Frontal cortex (tissue), 4 donors: ENCODE data around the gene EPAS1. TPM values are rescaled to one million over a fixed set of nuclear protein-coding genes. Genes with fewer than 3 reads are reported as not detected.

Source experiments
- DNase-seq, 2 donors: peaks; one replicate each; pipeline ENCODE4 v3.0.0; 2012; ENCODE audit warnings: low spot score in 2 of 2
- FAIRE-seq: peaks from 2 replicates; lab custom pipeline; 2012; peaks lifted over from hg19 to GRCh38; lab: Jason Lieb, UNC
- total RNA-seq: library from RNA; depleted of rRNA; stranded (reverse); fragments of >200 nt; gene quantifications from one replicate; pipeline ENCODE4 v1.2.3, GENCODE V29; 2014
- donor health status: control.
- donor health status: control.
- donor health status: control.

The EPAS1 gene
- total RNA-seq, 1 donor from 2014 or later = 3.7 TPM

DNA sequence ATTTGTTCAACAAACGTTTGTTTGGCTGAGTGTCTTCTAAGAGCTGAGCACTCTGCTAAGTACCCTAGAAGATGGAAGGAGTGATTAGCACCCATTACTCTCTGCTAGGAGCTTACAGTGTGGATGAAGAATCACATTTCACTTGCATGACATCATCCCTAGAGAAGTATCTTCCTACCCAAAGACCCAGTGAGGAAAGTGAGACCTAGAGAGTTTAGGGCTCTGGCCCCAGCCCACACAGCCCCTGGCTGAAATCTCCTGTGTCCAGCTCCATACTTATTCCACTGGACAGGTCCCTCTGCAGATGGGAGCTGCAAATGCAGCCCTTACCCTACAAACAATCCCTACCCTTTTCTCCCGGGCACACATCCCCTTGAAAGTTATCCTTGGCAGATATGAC, 26.8 kb upstream of the EPAS1 start:
- no peak for FAIRE-seq

DNA sequence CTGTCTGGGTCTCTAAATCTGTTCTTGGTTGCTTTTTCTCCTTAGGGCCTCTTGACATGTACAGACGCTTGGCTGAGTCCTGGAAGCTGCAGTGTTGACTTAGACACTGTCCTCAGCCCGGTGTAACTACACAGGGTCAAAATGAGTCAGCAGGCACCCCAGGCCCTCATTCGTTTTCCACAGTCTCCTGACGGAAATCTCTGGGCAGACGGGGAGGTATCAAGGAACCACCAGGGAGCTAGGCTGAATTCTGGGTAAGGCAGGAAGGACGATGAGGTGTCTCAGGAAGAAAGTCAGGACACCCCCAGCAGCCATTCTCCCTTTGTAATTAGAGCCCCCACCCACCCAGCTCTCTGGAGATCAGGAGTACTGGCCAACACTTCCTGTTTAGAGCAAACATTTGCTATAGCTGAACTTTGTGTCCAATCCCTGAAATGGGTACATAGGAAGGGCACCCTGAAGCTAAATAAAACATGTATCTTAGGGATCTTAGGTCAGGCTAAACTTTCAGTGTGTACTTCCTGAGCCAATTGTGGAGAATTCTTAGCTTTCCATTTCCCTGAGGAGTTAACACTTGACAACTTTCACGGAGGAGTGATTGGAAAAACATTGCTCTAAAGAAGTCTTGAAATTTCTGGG, 23.9 kb upstream of the EPAS1 start:
- DNase-seq = no peak
- FAIRE-seq = no peak

More for the DNA sequence above, 26.8 kb upstream of the EPAS1 start:
- no peak for DNase-seq

DNA sequence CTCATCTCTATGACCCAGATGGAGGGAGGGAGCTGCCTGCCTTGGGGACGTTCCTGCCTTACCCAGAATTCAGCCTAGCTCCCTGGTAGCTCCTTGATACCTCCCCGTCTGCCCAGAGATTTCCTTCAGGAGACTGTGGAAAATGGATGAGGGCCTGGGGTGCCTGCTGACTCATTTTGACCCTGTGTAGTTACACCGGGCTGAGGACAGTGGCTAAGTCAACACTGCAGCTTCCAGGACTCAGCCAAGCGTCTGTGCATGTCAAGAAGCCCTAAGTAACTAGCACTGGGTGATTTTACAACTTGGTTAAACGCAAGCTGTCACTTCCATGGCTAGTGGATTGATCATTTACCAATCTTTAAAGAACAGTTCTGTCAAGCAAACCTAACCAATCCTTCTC, 23.3 kb upstream of the EPAS1 start:
- no peak for DNase-seq
- FAIRE-seq = no peak

DNA sequence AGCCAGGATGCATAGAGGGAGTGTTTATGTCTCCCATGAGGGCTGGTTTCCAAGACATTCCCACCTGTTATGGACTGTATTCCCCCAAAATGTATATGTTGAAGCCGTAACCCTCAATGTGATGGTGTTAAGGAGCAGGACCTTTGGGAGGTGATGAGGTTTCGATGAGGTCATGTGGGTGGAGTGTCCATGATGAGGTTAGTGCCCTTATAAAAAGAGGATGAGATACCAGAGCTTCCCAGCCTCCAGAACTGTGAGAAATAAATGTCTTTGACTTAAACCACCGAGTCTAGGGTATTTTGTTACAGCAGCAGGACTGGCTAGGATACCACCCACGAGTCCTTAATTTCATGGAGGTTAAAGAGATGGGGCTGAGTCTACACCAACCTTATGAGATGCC, 22.6 kb upstream of the EPAS1 start:
- DNase-seq = no peak
- no peak for FAIRE-seq

DNA sequence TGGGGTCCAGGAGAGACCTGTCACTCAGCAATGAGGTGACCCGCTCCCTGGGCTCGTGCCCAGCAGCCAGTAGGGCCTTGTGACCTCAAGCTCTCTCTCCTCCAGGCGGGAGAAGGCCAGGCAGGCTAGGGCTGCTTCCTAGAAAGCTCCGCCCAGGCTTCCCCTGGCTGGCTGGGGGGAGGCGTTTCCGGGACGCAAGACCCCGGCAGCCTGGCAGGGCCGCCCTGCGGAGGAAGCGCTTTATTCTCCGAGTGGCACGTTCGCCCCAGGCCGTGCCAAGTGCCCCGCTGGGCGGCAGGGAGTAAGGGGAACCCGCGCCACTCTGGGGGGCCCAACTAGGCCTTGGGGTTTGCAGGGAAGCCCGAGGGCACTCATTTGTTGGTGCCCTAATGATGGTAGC, 21.2 kb upstream of the EPAS1 start:
- FAIRE-seq (no peak), DNase-seq (peak in 1 of 2 donors; percentile 34)

DNA sequence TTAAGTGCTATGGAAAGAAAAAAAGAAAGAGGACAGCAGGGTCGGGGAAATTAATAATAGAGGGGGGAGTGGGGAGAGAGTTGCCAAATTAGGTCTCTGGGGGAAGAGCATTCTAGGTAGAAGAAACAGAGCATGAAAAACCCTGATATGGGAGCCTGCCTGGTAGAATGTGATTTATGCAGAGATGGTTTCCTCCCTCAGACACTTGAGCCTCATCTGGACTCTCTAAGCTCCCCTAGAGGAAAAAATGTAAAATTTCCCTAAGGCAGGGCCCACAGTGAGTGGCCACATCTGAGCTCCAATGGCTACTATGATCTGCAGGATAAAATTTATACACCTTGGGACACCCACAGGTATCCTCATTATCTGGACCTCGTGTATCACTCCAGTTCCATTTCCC, 20.6 kb upstream of the EPAS1 start:
- DNase-seq (no peak), FAIRE-seq (no peak)

DNA sequence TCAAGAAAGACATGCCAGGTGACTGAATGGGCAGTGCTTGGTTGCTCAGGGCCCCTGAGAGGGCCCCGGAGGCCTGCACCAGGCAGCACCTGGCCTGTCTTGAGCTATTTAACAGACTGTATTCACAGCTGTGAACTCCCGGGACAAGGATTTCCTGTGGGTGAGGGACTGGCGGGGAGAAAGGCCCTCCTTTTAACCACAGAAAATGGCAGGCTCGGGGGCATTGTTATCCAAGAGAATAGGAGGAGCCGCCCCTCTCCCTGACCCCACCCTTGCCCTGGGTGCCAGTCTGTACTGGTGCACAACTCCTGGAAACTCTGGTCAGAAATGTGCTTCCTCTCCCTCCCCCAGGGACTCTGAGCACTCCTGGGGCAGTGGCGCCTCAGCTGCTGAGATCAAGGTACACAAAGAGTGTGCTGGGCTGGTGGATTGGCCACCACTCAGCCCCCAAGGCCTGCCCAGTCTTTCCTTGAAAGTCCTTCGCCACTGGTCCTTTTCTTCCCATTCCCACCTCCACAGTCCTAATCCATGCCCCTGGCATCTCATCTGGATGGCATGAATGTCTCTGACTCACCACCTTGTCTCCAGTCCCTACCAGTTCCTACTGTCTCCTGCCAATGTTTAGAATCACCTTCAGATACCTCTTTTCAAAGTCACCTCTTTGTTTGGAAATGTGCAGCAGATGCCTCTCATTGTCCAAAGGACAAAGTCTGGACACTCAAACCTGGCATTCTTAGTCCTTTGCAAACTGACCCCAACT, 19.6 kb upstream of the EPAS1 start:
- FAIRE-seq = no peak
- no peak for DNase-seq

DNA sequence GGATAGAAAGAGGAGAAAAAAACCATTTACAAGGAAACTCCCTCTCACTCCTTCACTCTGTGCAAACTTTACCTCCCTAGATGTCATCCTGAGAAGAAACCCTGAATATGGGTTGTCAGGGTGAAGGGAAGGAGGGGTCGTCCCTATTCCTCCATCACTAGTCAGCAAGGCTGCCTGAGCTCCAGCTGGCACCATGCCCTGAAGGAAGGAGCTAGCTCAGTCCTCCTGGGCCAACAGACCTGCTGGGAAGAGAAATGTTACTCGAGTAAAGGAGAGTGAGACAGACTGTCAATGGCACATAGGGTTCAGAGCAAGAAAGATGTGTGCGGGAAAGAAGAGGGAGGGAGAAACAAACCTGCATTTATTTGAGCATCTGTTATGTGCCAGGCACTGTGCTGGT, 18.3 kb upstream of the EPAS1 start:
- no peak for DNase-seq
- no peak for FAIRE-seq

DNA sequence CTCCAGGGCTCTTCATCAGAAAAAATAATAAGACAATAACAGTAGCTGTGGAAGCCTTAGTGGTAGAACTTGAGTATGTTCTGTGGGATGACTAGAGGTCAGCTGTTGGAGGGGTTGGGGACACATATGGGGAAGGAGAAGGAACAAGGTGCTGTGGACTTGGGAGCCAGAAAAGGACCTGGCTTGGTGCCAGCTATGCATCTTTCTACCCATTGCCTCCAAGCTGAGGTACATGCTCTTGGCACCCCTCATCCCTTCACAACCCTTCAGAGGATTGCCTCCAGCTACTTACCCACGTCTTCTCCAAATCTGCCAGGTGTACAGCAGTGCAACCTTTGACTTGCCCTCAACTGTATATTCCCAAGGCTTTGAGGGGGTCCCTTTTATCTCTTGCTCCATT, 15.3 kb upstream of the EPAS1 start:
- no peak for DNase-seq
- no peak for FAIRE-seq

DNA sequence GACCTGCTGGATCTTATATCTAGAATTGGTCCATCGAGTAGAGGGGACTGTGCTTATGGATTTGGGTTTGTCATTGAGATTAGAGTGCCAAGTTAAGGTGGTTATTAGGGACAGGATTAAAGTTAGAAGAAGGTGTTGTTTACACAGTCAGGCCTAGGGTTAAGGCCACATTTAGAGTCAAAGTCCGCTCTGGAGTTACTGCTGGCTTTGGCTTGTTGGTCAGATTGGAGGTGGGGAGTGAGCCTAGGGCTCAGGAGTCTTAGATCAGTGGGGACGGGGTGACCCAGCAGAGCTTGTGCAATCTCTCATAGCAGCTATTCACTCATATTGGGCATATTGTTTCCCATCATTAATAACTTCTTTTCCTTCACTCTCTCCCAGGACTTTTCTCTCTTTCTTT, 13.5 kb upstream of the EPAS1 start:
- FAIRE-seq = no peak

DNA sequence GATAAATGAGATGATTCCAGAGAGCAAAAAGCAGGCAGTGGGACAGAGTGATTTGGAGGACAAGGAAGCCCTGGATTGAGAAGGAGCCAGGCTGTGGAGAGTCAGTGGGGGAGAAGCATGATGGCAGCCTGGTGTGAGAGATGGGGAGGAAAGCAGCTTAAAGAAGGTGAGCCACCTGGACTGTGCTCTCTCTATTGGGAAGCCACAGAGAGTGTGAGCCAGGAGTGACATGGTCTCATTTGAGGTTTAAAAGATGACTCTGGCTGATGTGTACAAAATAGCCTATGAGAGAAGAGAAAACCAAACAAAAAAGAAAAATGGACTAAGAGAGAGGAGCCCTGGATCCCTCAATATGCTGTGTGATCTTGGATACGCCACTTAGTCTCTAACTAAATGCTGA, 12.9 kb upstream of the EPAS1 start:
- DNase-seq (no peak), FAIRE-seq (no peak)

More for the DNA sequence above, 13.5 kb upstream of the EPAS1 start:
- no peak for DNase-seq

DNA sequence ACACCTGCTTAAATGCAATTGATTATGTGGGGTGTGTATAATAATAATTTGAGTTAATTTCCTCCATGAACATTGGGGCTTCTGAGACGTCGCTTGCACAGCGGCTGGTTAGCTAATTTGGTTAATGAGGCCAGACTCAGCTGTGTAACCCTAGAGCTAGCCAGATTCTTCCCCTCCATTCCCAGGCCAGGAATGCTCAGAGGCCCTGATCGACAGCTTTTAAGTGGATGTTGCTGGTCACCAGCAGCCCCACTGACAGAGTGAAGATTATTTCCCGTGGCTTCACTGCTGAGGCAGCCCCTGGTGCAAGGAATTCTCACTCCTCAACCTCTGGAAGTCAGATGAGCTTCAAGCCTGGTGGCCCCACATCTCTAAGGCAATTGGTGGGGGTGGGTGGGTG, 12.4 kb upstream of the EPAS1 start:
- FAIRE-seq (no peak), DNase-seq (no peak)

DNA sequence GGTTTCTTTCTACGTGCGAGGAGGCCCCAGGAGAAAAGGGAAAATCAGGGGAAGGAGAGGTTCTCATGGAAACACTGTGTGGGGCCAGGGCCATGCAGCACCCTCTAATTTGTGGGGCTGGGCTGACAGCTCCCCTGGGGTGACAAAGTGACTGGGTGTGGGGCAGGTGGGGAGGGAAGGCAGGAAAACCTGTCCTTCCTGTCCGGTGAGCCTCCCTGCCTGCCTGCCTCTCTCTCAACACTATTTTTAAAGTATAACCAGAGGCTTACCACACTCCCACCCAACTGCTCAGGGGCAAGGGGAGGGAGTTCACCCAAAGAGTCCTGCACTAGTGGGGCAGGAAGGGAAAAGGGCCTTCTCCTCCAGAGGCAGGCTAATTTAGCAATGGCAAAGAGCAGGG, 10.5 kb upstream of the EPAS1 start:
- DNase-seq = no peak
- FAIRE-seq = no peak

DNA sequence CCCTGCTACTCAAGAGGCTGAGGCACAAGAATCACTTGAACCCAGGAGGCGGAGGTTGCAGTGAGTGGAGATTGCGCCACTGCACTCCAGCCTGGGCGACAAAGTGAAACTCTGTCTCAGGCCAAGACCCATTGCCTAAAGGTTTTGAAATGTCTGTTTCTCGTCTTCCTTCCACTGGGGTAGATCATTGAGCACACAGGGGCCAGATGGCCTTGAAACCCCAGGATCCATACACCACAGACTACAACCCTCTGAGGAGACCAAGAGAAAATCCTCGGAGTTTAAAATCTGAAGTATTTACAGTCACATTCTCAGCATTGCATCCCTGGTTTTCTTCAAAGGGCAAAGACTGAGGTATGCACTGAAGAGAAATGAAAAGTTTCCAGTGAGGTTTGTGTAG, 7.1 kb upstream of the EPAS1 start:
- DNase-seq (no peak), FAIRE-seq (no peak)

DNA sequence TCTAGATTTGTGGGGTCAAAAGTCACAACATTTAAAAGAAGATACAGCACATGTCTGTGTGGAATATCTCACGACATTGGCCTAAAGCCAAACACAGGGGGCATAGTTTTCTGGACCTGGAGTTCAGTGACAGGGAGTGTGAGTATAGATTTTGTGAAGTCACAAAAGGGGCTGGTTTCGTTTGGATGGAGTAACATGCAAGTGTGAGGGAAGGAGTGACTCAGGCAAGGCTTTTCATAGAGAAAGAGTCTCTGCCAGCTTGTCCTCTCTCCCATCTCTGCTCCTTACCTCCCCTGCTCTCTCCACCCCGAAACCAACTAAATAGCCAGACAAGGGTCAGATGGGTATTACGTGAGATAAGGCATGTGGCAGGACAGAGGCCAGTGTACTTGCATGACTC, 3.7 kb upstream of the EPAS1 start:
- no peak for DNase-seq
- no peak for FAIRE-seq

DNA sequence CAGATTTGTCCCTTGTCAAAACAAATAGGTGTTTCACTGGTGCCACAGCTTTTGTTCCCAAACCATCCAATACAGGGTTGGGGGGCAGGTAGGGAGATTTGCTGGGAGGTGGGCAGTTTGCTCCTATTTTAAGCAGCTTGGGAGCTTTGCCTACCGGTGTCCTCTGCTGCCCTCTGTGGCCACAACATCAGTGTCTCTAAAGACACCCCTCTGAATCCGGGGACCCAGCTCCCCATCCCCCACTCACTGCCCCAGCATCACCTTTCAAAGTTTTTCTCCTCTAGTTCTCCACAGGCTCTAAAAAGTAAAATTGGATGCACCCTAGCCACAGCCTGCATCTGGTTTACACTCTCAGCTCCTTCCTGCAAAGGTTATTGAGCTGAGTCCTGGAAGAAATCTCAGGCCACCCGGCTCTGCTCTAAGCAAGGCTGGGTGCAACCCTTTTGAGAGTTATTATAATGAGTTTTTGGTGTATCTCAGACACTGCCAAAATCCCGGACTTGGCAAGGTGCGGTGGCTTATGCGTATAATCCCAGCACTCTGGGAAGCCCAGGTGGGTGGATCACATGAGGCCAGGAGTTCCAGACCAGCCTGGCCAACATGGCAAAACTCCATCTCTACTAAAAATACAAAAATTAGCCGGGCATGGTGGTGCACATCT, 2.9 kb upstream of the EPAS1 start:
- FAIRE-seq = no peak
- DNase-seq = peak; percentile 43 to 48

DNA sequence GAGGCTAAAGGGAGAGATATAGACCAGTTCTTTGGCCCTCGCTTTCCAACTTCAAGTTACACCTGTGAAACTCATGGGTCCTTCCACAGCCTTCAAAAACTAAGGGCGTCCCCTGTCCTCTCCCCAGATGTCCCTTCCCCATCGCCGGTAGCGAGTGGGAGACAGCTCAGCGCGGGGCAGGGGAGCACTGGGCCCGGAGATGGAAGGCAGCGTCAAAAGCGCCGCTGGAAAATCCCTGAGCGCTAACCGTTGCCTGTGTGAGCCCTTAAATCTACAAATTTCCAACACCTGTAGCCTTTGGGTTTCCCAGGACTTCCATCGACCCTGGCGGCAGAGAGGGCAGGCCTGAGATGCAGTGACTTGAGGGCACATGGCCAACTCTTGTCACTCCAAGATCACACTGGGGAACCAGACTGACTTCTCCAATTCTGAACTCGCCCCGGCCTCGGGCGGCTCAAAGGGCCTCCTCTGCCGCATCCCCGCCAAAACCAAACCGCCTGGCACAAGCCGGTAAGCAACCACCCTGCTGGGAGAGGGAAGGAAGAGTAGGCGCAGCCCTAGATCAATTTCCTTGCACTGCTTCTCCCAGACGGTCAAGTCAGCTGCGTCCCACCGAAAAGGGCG, 879 bp upstream of the EPAS1 start:
- DNase-seq = peak; percentile 47 to 55
- FAIRE-seq = no peak

DNA sequence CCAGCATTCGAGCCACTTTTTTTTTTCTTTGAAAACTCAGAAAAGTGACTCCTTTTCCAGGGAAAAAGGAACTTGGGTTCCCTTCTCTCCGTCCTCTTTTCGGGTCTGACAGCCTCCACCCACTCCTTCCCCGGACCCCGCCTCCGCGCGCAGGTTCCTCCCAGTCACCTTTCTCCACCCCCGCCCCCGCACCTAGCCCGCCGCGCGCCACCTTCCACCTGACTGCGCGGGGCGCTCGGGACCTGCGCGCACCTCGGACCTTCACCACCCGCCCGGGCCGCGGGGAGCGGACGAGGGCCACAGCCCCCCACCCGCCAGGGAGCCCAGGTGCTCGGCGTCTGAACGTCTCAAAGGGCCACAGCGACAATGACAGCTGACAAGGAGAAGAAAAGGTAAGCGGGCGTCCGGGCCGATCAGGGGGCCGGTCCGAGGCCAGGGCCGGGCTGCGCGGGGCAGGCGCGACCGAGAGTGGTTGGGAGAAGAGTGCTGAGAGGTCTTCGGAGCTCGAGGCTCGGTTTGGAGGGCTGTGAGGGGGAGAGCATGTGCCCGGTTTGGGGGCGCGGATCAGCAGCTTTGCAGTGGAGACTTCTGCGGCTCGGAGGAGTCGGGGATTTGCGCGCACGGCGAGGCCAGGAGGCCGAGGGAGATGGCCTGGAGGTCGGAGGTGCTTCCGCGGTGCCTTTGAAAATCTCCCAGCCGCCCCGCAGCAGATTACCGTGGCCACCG, 502 bp downstream of the EPAS1 start:
- DNase-seq (peak; percentile 38 to 52), FAIRE-seq (no peak)

DNA sequence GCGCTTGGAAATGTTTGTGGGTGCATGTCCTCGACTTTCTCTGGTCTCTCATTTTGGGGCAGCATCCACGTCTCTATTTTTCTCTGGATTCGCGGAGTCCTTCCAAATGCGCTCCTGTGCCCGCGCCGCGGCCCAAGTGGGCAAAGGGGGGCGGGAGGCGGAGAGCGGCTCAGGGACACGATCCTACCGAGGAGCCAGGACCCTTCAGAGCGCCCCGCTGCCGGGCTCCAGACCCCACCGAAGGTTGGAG, 990 bp downstream of the EPAS1 start:
- DNase-seq (no peak), FAIRE-seq (no peak)

DNA sequence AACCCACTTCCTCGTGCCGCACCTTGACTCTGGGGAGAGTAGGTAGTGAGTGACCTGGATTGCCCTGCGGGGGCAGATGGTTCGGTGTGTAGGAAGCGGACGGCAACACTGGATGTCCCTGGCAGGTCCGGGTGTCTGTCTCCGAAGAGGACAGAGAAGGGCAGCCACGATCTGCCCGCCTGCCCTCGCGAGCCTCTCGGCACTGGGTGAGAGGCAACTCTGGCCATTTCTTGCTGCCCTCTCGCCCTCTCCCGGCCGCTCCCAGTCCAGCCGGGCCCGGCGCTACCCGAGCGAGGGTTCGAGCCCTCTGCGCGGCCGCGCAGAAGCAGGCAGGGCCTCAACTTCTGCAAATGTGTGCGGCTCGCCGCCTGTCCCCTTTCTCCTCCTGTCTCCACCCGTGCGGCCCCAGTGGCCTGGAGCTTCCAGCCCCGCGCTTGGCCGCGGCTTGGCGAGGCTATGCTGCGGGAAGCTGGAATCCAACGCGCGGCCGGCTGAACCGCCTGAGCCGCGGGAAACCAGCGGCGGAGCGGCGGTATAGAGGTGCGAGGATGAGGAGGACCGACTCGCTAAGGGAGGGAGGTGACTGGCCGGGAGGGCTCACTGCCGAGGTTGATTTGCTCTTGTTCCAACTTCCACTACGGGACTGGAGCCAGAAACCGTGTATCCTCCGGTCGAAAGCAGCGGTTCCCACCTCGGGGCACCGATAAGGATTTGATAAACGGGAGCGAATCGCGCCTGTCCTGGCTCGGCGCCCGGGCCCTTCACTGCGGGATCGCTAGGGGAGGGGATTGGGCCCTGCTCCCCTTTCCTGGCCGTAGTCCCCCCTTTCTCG, 1.5 kb downstream of the EPAS1 start:
- peak; percentile 55 to 65 for DNase-seq
- no peak for FAIRE-seq
